ENCODE data around the gene SLCO2B1. TPM values are rescaled to one million over a fixed set of nuclear protein-coding genes. Genes with fewer than 3 reads are reported as not detected.

Gene SLCO2B1
- total RNA-seq, 1 experiment from 2014 or later = not detected

DNA sequence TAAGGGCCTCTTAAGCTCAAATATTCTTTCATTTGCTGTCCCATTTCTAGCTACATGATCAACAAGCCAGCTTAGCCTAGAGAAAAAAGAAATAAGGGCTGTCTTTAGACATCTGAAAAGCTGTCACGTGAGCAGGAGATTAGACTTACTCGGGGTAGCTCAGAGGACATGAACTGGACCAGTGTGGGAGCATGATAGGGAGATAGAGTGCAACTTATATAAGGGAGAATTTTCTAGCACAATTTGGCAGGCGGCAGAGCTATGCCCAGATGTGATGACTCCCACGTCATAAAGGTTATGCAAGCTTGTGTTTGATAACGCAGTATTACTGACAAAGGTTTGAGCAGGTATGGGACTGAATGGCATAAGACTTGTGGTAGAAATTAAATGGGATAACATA, 61.5 kb downstream of the SLCO2B1 start:
- no peaks in the 10 kb centered on the region for H3K79me1 ChIP-seq (ENCODE audit: insufficient read depth, low read depth, low read length, poor library complexity, severe bottlenecking)
- H3K27ac Mint-ChIP-seq = no peak overlapping the region
- no peaks in the 10 kb centered on the region for H3K4me1 ChIP-seq (ENCODE audit: insufficient read depth, low read length)
- H3K27me3 ChIP-seq (ENCODE audit: insufficient read depth, low read length) = no peaks in the 10 kb centered on the region; the same call in 1 of the 2 replicates
- H2AFZ ChIP-seq (ENCODE audit: low read length) = no peak overlapping the region
- no CpG with 5 or more reads among the region's 5 CpGs for WGBS (ENCODE audit: extremely low coverage, insufficient read length, low lambda C conversion rate)
- no peak overlapping the region for H2BK120ac ChIP-seq (ENCODE audit: low read depth, low read length, poor library complexity, severe bottlenecking)
- H4K91ac ChIP-seq (ENCODE audit: insufficient read length, low read depth, low read length) = no peak overlapping the region
- H3K9me3 Mint-ChIP-seq = no peaks in the 10 kb centered on the region
- H2BK5ac ChIP-seq (ENCODE audit: insufficient read length, low read length) = no peak overlapping the region
- no peak overlapping the region for H4K5ac ChIP-seq (ENCODE audit: insufficient read length, low read depth, low read length)
- H3K9ac ChIP-seq (ENCODE audit: extremely low read depth, insufficient read length, low read length) = no peak overlapping the region
- H3K4ac ChIP-seq (ENCODE audit: low read depth, low read length) = no peak overlapping the region
- H3K23me2 ChIP-seq (ENCODE audit: insufficient read length, low read depth, low read length, poor library complexity, severe bottlenecking) = no peaks in the 10 kb centered on the region
- no peak overlapping the region for H3K18ac ChIP-seq (ENCODE audit: insufficient read length, low read depth, low read length)
- H3K56ac ChIP-seq (ENCODE audit: insufficient read length, low read depth, low read length) = no peak overlapping the region
- H2BK15ac ChIP-seq (ENCODE audit: low read depth, low read length) = no peak overlapping the region
- H3K14ac ChIP-seq (ENCODE audit: insufficient read depth, low read length) = no peak overlapping the region
- no peak overlapping the region for H3K23ac ChIP-seq (ENCODE audit: insufficient read length, low read depth, low read length)
- H3K79me2 ChIP-seq (ENCODE audit: insufficient read depth, low read length) = no peaks in the 10 kb centered on the region
- H3K36me3 Mint-ChIP-seq (ENCODE audit: insufficient read depth in 1 of 3, low read depth in 3 of 3) = no peaks in the 10 kb centered on the region
- no peaks in the 10 kb centered on the region for H3K9me3 ChIP-seq (ENCODE audit: control insufficient read depth, low read depth, low read length)
- no peaks in the 10 kb centered on the region for H4K20me1 ChIP-seq (ENCODE audit: control insufficient read depth, insufficient read depth, insufficient read length)
- no peak overlapping the region for H4K8ac ChIP-seq (replicated peaks; ENCODE audit: insufficient read length, low read depth, low read length)
- H2BK12ac ChIP-seq (ENCODE audit: insufficient read length, low read depth, low read length) = no peak overlapping the region
- TF ChIP-seq, protein P1, sequence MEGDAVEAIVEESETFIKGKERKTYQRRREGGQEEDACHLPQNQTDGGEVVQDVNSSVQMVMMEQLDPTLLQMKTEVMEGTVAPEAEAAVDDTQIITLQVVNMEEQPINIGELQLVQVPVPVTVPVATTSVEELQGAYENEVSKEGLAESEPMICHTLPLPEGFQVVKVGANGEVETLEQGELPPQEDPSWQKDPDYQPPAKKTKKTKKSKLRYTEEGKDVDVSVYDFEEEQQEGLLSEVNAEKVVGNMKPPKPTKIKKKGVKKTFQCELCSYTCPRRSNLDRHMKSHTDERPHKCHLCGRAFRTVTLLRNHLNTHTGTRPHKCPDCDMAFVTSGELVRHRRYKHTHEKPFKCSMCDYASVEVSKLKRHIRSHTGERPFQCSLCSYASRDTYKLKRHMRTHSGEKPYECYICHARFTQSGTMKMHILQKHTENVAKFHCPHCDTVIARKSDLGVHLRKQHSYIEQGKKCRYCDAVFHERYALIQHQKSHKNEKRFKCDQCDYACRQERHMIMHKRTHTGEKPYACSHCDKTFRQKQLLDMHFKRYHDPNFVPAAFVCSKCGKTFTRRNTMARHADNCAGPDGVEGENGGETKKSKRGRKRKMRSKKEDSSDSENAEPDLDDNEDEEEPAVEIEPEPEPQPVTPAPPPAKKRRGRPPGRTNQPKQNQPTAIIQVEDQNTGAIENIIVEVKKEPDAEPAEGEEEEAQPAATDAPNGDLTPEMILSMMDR (conservative IDR thresholded peaks at IDR 0.05) = no peak
- H3T11ph ChIP-seq (ENCODE audit: low read length) = no peak overlapping the region
- peaks cover 34% of the 10 kb centered on the region for H3K27me3 Mint-ChIP-seq (ENCODE audit: low read depth)
- H3K4me3 Mint-ChIP-seq = no peak overlapping the region
- no peak overlapping the region for H3K4me2 ChIP-seq (ENCODE audit: insufficient read depth, insufficient read length, low read length)
- H3K4me1 Mint-ChIP-seq = 0 out of 4 replicates have a peak, but pooled peaks cover 0 to 3% of the 10 kb centered on the region in 2 experiments
- no peak overlapping the region for H2BK20ac ChIP-seq (ENCODE audit: low read depth, low read length, poor library complexity, severe bottlenecking)
- no peak overlapping the region for H3K27ac ChIP-seq (ENCODE audit: insufficient read length, low read depth, low read length)
- no peak for DNase-seq
- no peak overlapping the region for H2AK5ac ChIP-seq (ENCODE audit: insufficient read length, low read length)

Data from H9 (cell line).